T-helper 2 cell treated with Interferon-gamma antibody and Interleukin-4, amounts not matched to agents 100 ng/mL and 5 ng/mL, for 36 hours (primary cell): ENCODE data around the gene MNAT1. TPM values are rescaled to one million over a fixed set of nuclear protein-coding genes. Genes with fewer than 3 reads are reported as not detected.
"Not testable (repeated sequence)": the region's sequence is repeated elsewhere in the genome, so short reads cannot be mapped to it uniquely, and the experiment has no call there.

ENCODE experiments used
- intact Hi-C: fragments of 100-400 bp; cut with micrococcal nuclease; formaldehyde crosslinking; loops from one replicate; pipeline ENCODE4 v1.15.1; 2023
- total RNA-seq: library from RNA; stranded (reverse); gene quantifications from 2 replicates; pipeline ENCODE4 v1.2.3, GENCODE V29; 2022

MNAT1 gene
- total RNA-seq, 1 donor from 2014 or later = 42.9 TPM

DNA sequence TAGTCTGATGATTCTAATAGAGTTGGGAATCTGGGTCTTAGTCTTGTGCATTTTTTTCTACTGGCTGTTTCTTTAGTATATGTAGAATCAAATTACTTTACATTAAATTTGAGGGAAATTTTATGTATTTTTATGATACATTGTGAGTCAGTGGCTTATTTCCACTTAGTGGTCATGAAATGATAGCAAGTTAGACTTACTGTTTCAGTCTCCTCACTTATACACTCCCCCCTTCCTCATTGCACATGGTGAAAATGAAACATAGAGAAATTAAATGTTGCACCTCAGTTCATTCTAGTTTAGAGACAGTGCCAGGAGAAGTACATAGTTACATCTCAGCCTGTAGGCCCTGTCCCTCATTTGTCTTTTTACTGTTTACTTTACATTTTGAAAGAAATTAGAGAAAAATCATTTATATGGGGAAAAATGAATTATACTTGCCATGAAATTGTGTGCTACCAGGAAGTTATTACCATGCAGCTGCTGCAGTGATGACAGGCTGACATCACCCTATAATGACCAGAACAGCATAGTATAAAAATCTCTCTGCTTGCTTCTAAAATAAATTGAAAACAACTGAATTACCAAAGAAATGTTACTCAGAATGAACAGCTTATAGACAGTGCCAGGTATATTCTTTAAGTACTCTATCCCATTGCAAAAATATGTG is 133.1 kb downstream of the MNAT1 start:
- intact Hi-C loops = loop anchor here (10.0 kb wide), 1 partner anchor 57 kb away; no protein-coding TSS in a partner anchor

DNA sequence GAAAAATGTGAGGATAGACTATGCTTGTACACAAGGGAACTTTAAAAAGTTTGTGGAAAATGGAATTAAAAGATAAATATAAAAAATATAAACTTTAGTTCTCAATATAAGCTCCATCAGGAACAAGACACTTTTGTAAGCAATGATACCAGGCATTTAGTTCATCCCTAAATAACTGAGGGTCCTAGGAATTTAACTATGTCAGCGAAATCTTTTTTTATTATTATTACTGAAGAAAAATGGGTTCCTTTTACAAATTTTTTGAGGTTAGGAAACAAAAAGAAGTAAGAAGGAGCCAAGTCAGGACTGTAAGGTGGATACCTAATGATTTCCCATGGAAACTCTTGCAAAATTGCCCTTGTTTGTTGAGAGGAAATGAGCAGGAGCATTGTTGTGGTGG is 143.6 kb downstream of the MNAT1 start:
- intact Hi-C loops = no loop called here

GRCh38 chr14:60878536-60878935 is 144.0 kb downstream of the MNAT1 start:
- intact Hi-C loops = no loop called here

DNA sequence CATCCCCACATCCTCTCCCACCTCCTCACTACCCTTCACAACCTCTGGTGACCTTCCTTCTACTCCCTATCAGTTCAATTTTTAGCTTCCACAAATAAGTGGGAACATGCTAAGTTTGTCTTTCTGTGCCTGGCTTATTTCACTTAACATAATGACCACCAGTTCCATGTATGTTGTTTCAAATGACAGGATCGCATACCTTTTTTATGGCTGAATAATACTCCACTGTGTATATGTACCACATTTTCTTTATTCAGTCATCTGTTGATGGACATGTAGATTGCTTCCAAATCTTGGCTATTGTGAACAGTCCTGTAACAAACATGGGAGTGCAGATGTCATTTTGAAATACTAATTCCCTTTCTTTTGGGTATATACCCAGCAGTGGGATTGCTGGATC is 147.7 kb downstream of the MNAT1 start:
- intact Hi-C loops = no loop called here

DNA sequence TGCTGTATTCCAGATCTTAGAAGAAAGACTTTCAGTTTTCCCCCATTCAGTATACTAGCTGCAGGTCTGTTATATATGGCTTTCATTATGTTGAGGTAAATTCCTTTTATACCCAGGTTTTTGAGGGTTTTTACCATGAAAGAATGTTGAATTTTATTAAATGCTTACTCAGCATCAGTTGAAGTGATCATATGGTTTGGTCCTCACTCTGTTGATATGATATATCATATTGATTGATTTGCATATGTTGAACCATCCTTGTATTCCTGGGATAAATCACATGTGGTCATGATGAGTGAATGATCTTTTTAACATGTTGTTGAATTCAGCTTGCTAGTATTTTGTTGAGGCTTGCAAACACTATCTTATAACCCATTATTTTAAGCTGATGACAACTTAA is 149.6 kb downstream of the MNAT1 start:
- intact Hi-C loops = no loop called here

DNA sequence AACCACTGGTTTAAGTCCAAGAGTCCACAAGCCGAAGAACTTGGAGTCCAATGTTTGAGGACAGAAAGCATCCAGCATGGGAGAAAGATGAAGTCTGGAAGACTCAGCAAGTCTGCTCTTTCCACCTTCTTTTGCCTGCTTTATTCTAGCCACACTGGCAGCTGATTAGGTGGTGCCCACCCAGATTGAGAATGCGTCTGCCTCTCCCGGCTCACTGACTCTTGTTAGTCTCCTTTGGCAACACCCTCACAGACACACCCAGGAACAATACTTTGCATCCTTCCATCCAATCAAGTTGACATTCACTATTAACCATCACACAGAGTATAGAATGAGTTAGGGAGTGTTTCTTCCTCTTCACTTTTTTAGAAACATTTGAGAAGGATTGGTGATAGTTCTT is 156.1 kb downstream of the MNAT1 start:
- intact Hi-C loops = not testable (repeated sequence)

DNA sequence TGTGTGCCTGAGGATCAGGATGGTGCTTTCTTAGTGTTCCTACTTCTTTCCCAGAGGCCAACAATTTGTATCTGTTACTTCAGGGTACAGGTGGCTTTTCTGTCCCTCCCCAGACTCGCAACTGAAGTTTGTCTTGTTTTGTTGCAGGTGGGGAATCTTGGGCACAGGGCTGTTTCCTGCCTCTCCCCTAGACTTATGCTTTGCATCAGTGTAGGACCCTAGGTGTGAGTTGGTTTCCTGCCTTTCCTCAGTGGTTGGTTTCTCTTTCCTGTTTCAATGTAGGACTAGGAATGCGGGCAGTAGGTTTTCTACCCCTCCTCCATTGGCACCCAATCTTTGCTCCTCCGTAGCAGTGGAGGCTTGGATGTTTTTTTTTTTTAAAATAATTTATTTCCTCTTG is 159.3 kb downstream of the MNAT1 start:
- intact Hi-C loops = no loop called here

- intact Hi-C loops = no loop called here
These were observed 169.8 kb downstream of the MNAT1 start for GRCh38 chr14:60904381-60904780.

GRCh38 chr14:60905923-60906322 is 171.4 kb downstream of the MNAT1 start:
- intact Hi-C loops = no loop called here

GRCh38 chr14:60915781-60916180 is 181.2 kb downstream of the MNAT1 start:
- intact Hi-C loops = no loop called here

DNA sequence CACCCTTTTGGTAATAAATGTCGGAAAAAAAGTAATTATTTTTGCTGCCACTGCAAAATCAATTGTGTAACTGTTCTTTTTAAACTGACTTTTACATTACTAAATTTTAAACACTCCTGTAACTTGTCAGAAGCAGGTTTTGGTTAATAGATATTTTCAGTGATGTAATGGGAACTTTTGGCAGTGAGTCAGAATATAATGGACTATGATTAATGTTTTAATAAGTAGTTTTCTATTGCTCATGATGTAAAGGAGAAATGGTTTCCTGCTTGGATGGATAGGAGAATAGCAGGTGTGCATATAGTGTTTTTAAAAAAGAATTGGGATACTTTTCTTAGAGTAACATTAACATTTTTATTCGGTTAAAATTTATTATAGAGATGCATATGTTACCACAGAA is 187.5 kb downstream of the MNAT1 start:
- intact Hi-C loops = loop anchor here (10.0 kb wide), 1 partner anchor 57 kb away; no protein-coding TSS in a partner anchor

DNA sequence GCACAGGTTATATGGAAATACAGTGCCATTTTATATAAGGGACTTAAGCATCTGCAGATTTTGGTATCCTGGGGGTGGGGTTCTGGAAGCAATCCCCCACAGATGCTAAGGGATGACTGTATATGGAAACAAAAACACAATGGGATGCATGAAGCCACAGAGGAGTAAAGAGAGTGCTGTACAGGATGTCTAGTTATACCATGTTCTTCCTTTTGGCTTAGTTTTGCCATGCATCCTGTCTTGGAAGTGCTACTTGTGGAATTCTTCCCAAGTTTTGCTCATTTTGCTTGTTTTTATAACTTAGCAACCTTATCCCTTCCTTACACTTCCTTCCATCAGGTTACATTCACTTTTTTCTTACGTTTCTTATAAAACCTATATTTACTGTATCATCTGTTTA is 190.7 kb downstream of the MNAT1 start:
- intact Hi-C loops = loop anchor here (10.0 kb wide), 1 partner anchor 60 kb away; no protein-coding TSS in a partner anchor

GRCh38 chr14:60926002-60926401 is 191.4 kb downstream of the MNAT1 start:
- intact Hi-C loops = loop anchor here (10.0 kb wide), 1 partner anchor 61 kb away; no protein-coding TSS in a partner anchor

DNA sequence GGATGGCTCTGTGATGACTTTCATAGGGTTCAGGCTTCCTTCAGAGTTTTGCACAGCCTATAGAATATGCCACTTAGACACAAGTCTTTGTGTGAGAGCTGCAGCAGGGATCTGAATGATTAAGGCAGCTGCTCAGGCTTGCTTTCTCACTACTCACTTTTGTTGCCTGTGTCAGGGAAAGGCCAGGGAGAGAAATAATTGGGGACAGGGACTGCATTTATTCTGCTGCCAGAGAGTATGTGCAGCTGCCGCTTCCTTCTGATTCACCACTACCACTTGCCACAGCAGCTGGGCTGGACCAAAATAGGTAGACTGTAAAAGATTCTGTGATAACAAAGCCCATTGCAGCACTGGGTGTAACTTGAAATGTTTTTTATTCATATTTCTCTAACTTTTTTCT is 196.7 kb downstream of the MNAT1 start:
- intact Hi-C loops = no loop called here

DNA sequence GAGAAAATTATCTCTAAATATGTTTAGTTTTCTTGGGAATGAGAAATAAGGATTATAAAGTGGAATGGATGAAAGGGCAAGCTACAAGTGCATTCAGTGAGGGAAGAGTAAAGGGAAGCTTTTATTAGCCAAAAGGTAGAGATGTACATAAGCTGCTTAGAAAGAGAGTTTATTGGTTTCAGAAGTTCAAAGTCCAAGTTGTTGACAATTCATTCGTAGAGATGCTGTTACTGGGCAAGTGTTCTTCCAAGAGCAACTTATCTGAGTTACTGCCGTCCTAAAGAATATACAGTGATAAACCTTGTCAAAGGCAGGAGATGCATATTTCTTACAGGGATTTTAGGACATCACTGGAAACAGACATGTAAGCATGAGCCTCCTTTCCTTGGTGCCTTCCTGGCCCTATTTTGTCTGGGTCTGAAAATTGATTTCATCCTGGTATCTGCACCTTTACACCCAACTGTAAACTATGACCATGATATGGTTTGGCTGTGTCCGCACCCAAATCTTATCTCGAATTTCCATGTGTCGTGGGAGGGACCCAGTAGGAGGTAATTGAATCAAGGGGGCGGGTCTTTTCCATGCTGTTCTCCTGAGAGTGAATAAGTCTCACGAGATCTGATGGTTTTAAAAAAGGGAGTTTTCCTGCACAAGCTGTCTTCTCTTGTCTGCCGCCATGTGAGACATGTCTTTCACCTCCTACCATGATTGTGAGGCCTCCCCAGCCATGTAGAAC is 199.5 kb downstream of the MNAT1 start:
- intact Hi-C loops = no loop called here

GRCh38 chr14:60935319-60935718 is 200.8 kb downstream of the MNAT1 start:
- intact Hi-C loops = no loop called here

- intact Hi-C loops = no loop called here
These were observed 209.1 kb downstream of the MNAT1 start for GRCh38 chr14:60943637-60944032.

DNA sequence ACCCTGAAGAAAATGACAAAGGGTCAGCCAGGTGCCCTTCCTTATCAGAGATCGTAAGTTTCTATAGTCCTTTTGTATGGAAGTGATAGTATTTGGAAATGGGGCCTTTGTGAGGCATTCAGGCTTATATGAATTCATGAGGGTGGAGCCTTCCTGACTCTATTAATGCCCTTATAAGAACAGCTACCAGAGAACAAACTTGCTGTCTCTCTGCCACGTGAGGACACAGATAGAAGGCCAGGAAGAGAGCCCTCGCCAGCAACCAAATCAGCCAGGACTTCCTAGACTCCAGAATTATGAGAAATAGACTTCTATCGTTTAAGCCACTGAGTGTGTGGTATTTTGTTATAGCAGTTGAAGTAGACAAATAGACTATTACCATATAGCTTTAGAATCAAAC is 209.6 kb downstream of the MNAT1 start:
- intact Hi-C loops = no loop called here

DNA sequence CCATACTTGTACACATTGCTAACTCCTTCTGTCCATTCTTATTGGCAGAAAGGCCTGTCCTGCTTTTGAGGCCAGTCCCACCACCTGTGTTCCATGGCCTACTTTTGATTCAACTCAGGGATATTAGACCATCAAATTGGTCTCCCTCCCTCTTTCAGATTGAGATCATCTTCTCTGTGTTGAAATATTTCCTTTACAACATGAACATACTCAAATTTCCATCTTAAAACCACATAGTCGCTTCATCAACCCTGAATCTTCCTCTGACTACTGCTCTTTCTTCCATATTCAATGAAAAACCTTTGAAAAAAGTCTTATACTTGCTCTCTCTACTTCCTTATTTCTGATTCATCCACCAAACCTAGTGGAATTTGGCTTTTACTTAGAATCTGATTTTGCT is 211.4 kb downstream of the MNAT1 start:
- intact Hi-C loops = no loop called here

DNA sequence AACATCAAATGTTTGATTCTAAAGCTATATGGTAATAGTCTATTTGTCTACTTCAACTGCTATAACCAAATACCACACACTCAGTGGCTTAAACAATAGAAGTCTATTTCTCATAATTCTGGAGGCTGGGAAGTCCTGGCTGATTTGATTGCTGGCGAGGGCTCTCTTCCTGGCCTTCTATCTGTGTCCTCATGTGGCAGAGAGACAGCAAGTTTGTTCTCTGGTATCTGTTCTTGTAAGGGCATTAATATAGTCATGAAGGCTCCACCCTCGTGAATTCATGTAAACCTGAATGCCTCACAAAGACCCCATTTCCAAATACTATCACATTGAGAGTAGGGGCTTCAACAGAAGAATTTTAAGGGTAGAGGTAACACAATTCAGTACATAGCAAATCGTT is 212.2 kb downstream of the MNAT1 start:
- intact Hi-C loops = no loop called here

DNA sequence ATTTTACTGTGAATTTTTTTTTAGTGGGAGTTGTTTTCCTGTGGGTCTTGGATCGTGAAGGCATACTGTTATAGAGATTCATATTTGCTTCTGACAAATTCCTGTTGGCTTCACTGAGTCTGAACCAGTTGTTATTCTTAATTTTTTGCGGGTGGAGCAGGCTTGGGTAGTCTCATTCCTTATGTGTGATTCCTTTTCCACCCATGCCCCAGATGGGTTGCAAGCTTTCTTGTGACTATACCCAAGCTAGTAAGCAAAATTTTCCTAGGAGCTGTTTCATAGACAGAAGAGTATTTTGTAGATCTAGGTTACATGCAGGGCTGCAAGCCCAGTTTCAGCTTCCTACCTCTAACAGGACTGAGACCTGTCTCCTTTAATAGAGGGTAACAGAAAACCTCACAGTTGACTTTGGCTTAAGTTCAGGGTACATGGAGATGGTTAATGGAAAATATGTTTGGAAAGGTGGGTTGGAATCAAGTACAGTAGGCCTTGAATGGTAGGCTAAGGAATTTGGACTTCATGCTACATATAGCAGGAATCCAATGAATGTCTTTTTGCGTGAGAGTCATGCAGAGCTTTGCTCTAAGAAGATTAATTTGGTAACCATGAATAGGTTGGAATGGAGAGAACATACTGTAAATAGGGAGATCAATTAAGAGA is 217.3 kb downstream of the MNAT1 start:
- intact Hi-C loops = no loop called here

DNA sequence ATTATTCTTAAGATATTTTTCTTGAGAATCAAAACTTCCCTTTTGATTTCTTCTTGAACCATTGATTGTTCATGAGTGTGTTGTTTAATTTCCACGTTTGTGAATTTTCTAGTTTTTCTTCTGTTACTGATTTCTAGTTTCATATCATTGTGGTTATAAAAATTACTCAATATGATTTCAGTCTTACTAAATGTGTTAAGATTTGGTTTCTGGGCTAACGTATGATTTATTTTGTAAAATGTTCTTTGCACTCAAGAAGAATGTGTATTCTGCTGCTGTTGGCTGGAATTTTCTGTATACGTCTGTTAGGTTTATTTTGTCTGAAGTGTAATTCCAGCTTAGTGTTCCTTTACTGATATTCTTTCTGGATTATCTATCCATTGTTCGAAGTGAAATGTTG is 221.6 kb downstream of the MNAT1 start:
- intact Hi-C loops = no loop called here
